ENCODE results near the gene VPS4B.
"Not testable (repeated sequence)": the region's sequence is repeated elsewhere in the genome, so short reads cannot be mapped to it uniquely, and the experiment has no call there.

Gene VPS4B

GRCh38 chr18:63422087-63422863, at the start of gene VPS4B:
Gene VPS4B (minus strand): TSS chr18:63422476. CDS start chr18:63422259, 217 bp downstream.
- peak; percentile 100 for DNase-seq (ENCODE audit: low read depth, low spot score)

DNA sequence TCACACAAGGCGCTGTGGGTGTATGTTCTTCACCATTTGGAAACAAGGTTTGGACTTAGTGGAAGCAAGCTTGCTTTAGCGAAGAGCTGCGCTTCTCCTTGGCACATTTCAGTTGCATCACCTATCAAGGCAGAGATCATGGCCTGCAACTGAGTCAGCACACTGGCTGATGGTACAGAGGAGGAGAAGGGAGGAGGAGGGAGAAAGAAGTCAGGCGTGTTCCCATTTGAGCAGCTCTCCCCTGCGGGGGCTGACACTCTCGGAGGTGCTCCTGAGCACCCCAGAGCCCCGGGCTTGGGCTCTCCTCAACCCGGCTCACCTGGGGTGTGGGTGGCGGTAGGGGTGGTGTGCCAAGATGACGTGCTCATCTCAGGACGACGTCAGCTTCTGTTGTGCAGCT, 48.5 kb upstream of the VPS4B start:
- DNase-seq (ENCODE audit: low read depth, low spot score): no peak

- DNase-seq (ENCODE audit: low read depth, low spot score): no peak
These were observed 46.3 kb upstream of the VPS4B start for GRCh38 chr18:63468575-63468974.

DNA sequence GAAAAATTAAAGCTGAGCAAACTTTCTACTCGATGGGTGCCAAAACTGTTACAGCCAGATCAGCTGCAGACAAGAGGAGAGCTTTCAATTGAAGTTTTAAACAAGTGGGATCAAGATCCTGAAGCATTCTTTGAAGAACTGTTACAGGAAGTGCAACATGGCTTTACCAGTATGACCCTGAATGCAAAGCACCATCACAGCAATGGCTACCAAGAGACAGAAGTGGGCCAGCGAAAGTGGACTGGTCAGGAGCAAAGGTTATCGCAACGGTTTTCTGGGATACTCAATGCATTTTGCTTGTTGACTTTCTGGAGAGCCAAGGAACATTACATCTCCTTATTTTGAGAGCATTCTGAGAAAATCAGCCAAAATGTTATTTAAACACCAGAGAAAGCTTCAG, 45.4 kb upstream of the VPS4B start:
- no peak for DNase-seq (ENCODE audit: low read depth, low spot score)

- DNase-seq (ENCODE audit: low read depth, low spot score): no peak
These were observed 42.8 kb upstream of the VPS4B start for GRCh38 chr18:63465059-63465458.

DNA sequence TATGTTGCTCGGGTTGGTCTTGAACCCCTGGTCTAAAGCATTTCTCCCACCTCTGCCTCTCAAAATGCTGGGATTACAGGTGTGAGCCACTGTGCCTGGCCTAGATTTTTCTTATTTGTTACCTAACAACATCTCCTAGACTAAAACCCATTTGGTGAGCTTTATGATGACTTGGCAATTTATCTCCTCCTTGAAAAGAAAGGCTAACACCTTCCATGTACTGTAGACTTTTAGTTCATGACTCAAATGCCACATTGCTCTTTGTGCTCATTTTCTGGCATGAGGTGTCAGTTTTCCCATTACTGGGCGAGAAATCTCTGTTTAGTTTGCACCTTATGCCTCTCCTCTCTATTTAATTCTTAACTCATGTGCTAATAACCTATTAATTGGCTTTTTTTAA, 42.2 kb upstream of the VPS4B start:
- DNase-seq (ENCODE audit: low read depth, low spot score): no peak

- DNase-seq (ENCODE audit: low read depth, low spot score): no peak
These were observed 38.1 kb upstream of the VPS4B start for GRCh38 chr18:63460414-63460813.

DNA sequence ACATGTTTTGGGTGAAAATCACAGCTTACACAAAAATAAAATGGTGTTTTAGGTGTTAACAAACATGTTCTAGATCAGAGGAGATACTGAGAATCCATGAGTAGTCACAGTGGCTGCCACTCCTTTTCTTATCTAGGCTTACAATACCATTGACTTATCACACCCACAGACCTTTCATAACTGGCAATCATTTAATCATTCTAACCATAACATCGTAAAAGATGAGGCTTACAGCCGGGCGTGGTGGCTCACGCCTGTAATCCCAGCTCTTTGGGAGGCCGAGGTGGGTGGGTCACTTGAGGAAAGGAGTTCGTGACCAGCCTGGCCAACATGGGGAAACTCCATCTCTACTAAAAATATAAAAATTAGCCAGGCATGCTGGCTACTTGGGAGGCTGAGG, 35.7 kb upstream of the VPS4B start:
- no peak for DNase-seq (ENCODE audit: low read depth, low spot score)

DNA sequence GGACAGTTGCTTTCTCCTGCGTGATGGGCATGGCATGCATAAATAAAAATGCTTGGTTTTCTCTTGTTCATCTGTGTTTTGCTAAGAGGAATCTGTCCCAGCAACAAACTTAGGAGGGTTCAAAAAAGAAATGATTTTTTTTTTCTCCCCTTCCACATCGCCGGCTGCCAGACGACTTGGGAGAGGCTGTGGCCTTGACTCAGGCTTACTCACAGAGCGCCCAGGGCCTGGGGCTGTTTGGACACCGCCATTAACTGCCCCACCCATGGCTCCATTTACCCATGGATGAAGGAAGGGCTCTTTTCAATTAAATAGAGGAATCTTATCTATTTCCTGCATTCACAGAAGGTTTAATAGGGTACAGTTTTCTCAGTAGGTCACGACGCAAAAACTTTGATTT, 32.2 kb upstream of the VPS4B start:
- DNase-seq (ENCODE audit: low read depth, low spot score): no peak

DNA sequence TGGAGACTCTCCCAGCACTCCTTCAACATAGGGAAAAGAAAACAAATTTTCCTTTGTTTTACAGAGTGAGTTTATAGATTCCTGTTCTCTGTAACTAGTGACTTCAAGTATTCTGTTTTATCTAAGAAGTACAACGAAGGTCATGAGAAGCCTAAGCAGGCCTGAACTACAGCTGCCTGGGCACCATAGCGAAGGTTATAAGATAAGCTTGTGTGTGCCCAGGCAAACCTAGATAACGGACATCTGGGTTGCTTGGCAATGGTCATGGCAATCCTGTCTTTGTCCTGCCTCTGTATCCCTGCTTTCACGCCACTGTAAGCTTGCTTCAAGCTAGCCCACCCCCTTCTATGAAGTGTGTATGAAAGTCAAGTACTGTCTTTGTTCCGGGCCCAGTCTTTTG, 30.5 kb upstream of the VPS4B start:
- not testable (repeated sequence) for DNase-seq (ENCODE audit: low read depth, low spot score)

GRCh38 chr18:63451799-63452660, 29.8 kb upstream of the VPS4B start:
- no peak for DNase-seq (ENCODE audit: low read depth, low spot score)

GRCh38 chr18:63449426-63449825, 27.1 kb upstream of the VPS4B start:
- DNase-seq (ENCODE audit: low read depth, low spot score): no peak

GRCh38 chr18:63447066-63447465, 24.8 kb upstream of the VPS4B start:
- no peak for DNase-seq (ENCODE audit: low read depth, low spot score)

- DNase-seq (ENCODE audit: low read depth, low spot score): no peak
These were observed 24.0 kb upstream of the VPS4B start for GRCh38 chr18:63446266-63446665.

GRCh38 chr18:63445037-63445436, 22.8 kb upstream of the VPS4B start:
- DNase-seq (ENCODE audit: low read depth, low spot score): no peak

DNA sequence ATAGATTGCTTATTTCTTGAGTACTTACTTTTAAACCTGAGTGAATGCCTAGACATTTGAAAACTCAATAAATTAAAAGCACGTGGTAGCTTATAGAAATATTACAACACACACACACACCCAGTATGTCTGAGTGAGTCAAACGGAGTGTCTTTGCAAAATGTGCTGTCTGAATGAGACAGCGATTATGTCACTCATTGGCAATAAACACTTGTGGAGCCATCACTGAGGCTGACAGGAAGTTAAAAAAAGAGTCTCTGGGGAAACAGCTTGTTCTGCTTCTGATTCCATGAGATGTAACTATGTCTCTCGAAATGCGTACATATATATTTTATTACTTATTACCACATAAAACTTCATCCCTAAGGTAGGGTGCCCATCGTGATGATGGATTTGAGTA, 22.3 kb upstream of the VPS4B start:
- no peak for DNase-seq (ENCODE audit: low read depth, low spot score)

DNA sequence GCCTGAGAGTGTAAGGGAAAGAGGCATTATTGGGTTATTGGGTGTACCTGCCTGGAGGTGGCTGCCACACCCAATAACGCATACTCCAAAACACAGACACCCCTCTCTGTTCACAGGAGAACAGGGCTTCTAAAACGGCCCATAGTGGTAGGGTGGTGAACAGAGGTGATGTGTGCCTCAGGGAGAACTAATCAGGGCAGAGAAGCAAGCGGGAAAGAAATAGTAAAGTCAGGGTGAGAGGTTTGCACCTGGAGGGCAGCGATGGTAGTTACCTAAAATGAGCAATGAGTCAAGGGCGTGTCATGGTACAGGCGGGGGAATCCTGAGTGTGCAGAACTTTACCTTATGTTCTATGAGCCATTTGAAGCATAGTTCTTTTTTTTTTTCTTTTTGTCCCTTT, 21.6 kb upstream of the VPS4B start:
- no peak for DNase-seq (ENCODE audit: low read depth, low spot score)

GRCh38 chr18:63440881-63441280, 18.6 kb upstream of the VPS4B start:
- DNase-seq (ENCODE audit: low read depth, low spot score): no peak

- no peak for DNase-seq (ENCODE audit: low read depth, low spot score)
These were observed 17.9 kb upstream of the VPS4B start for GRCh38 chr18:63440219-63440618.

DNA sequence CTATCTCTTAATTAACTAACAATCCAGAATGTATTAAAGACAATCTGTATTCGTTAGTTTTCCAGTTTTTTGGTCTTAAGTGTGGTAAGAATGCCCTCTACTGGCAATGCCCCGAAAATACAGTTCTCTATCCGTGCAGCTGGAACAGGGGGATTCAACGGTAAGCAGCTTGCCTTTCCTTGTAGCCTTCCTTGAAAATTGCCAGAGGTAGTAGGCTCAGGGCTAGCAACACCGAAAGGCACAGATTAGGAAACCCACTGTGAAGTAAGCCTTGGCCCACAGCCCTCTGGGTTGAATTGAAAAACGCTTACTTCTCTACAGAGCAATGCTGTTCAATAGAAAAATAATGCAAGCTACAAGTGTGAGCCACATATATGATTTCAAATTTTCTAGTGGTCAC, 17.1 kb upstream of the VPS4B start:
- DNase-seq (ENCODE audit: low read depth, low spot score): peak; percentile 73

- no peak for DNase-seq (ENCODE audit: low read depth, low spot score)
These were observed 15.9 kb upstream of the VPS4B start for GRCh38 chr18:63438181-63438580.

DNA sequence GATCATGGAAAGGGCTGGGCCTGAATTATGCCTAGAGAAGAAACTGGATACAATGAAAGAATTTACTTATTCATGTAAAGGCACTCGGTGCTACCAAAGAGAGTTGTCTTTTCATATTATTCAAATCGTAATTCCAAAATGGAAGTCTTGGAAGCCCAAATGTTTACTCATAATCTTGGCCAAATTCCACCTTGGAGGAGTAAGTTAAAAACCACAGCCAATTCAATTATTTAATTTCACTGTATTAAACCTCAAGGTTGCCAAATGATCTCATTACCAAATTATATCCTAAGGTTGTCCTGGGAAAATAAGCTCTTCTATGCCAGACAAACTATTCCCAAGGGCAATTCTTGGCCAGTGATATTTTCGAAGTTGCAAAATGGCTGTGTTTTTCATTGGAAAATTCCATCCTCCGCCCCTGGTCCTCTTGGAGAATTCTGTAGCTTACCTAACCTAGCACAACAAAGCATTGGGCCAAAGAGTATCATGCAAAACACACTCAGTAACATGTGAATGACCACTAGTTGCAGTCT, 11.1 kb upstream of the VPS4B start:
- no peak for DNase-seq (ENCODE audit: low read depth, low spot score)

DNA sequence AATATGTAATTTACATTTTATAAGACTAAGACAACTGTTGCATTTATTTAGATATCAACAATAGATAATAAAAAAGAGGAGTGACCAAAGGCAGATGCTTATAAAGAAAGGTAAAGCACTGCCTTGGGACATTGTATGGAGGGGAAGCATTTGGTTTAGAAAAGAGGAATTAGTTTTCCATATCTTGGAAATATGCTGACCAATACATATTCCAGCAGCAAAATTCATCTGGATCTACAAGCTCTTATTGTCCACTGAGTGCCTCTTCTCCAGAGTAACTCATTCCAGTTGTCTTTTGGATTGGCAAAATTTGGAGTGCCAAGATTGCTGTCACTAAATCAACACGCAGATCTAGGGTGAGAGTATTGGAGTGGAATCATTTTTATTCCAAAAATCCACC, 8.9 kb upstream of the VPS4B start:
- DNase-seq (ENCODE audit: low read depth, low spot score): no peak
